HG03064 (cell line): Measurements from ENCODE around the gene MYLK2.
A peak's percentile ranks its signal among the peaks of the same experiment; 100 is the strongest.

Experiments
- ATAC-seq: cut with Tn5 transposase; IDR thresholded peaks from one replicate; pipeline ENCODE4 v1.9.1; 2021; ENCODE audit warnings: low read depth; ENCODE audit not compliant: unreplicated experiment

MYLK2 gene

GRCh38 chr20:31869942-31870725, 51.0 kb downstream of the MYLK2 start, which contains the start of the genes DUSP15 and TTLL9:
DUSP15 (minus strand) TSS chr20:31870527; CDS start chr20:31870337, 190 bp downstream.
TTLL9 (plus strand) TSS chr20:31870634; CDS start chr20:31871127, 493 bp downstream.
- no peak for ATAC-seq

- ATAC-seq, result no peak
Measured at GRCh38 chr20:31870726-31871617, 51.8 kb downstream of the MYLK2 start.

GRCh38 chr20:31871618-31871954, 52.4 kb downstream of the MYLK2 start:
- no peak for ATAC-seq

GRCh38 chr20:31872406-31872805, 53.2 kb downstream of the MYLK2 start:
- ATAC-seq, result no peak

- no peak for ATAC-seq
Measured at GRCh38 chr20:31875671-31876070, 56.5 kb downstream of the MYLK2 start.

- ATAC-seq, result no peak
Measured at GRCh38 chr20:31877684-31878083, 58.5 kb downstream of the MYLK2 start.

- ATAC-seq, result peak; percentile 64
Measured at GRCh38 chr20:31879143-31879987, 60.2 kb downstream of the MYLK2 start.

GRCh38 chr20:31881945-31882344, 62.8 kb downstream of the MYLK2 start:
- no peak for ATAC-seq

GRCh38 chr20:31883829-31884228, 64.7 kb downstream of the MYLK2 start:
- ATAC-seq, result no peak
